Mesenchymal stem cell (in vitro differentiated cells and primary cell): ENCODE data around the gene SAPCD2. TPM values are rescaled to one million over a fixed set of nuclear protein-coding genes. Genes with fewer than 3 reads are reported as not detected.
"Not testable (repeated sequence)": the region's sequence is repeated elsewhere in the genome, so short reads cannot be mapped to it uniquely, and the experiment has no call there.

Source experiments
- DNase-seq: peaks from one replicate; pipeline ENCODE4 v3.0.0-alpha.2; 2013
- H2AFZ ChIP-seq: one replicate; pipeline ENCODE4 v1.6.1; 2013; ENCODE audit warnings: low read depth, mild to moderate bottlenecking, control low read depth, inconsistent platforms, low read length, moderate library complexity
- H2AK5ac ChIP-seq: 2 replicates; pipeline ENCODE4 v1.6.1; 2013; ENCODE audit warnings: low read length, moderate library complexity, mild to moderate bottlenecking, inconsistent platforms; ENCODE audit not compliant: severe bottlenecking
- H2BK120ac ChIP-seq: one replicate; pipeline ENCODE4 v1.6.1; 2013; ENCODE audit warnings: low read depth, mild to moderate bottlenecking, inconsistent platforms, low read length, moderate library complexity
- H2BK12ac ChIP-seq, 2 experiments: one replicate each; pipeline ENCODE4 v1.6.1; 2013; ENCODE audit warnings: inconsistent platforms in 2 of 2, low read length in 2 of 2, mild to moderate bottlenecking in 2 of 2, moderate library complexity in 2 of 2, control low read depth in 1 of 2
- H2BK15ac ChIP-seq: one replicate; pipeline ENCODE4 v1.6.1; 2013; ENCODE audit warnings: mild to moderate bottlenecking, low read depth, inconsistent platforms; ENCODE audit not compliant: poor library complexity, severe bottlenecking
- H2BK5ac ChIP-seq: 2 replicates; pipeline ENCODE4 v1.6.1; 2013; ENCODE audit warnings: low read depth, mild to moderate bottlenecking, low read length, control low read depth, inconsistent platforms; ENCODE audit not compliant: poor library complexity, severe bottlenecking
- H3K14ac ChIP-seq, 2 experiments: one replicate each; pipeline ENCODE4 v1.6.1; 2013; ENCODE audit warnings: inconsistent platforms in 2 of 2, low read length in 2 of 2, control low read depth in 1 of 2, mild to moderate bottlenecking in 1 of 2, moderate library complexity in 1 of 2
- H3K18ac ChIP-seq, 2 experiments: one replicate each; pipeline ENCODE4 v1.6.1; 2013; ENCODE audit warnings: inconsistent platforms in 2 of 2, low read length in 2 of 2, control low read depth in 1 of 2, low read depth in 1 of 2, mild to moderate bottlenecking in 1 of 2
- H3K23ac ChIP-seq, 2 experiments: one replicate each; pipeline ENCODE4 v1.6.1; 2013; ENCODE audit warnings: inconsistent platforms in 2 of 2, low read length in 2 of 2, mild to moderate bottlenecking in 2 of 2, moderate library complexity in 2 of 2, control low read depth in 1 of 2
- H3K27ac ChIP-seq: 2 replicates; pipeline ENCODE4 v1.5.1; 2013; ENCODE audit warnings: mild to moderate bottlenecking, moderate library complexity, low read length, control low read depth, inconsistent platforms; ENCODE audit not compliant: poor library complexity, severe bottlenecking
- H3K27me3 ChIP-seq, 2 experiments: 2 replicates each; pipeline versions ENCODE4 v1.6.1 to v1.7.0; 2013; ENCODE audit warnings: low read length in 2 of 2, mild to moderate bottlenecking in 2 of 2, moderate library complexity in 2 of 2, control low read depth in 1 of 2, inconsistent platforms in 1 of 2; ENCODE audit not compliant: control insufficient read depth in 1 of 2, insufficient read depth in 1 of 2
- H3K36me3 ChIP-seq, 2 experiments: 2 replicates each; pipeline versions ENCODE4 v1.6.1 to v1.7.0; 2013; ENCODE audit warnings: low read length in 2 of 2, control low read depth in 1 of 2, inconsistent platforms in 1 of 2, low read depth in 1 of 2, mild to moderate bottlenecking in 1 of 2; ENCODE audit not compliant: insufficient read depth in 2 of 2, control insufficient read depth in 1 of 2
- H3K4ac ChIP-seq, 2 experiments: one replicate each; pipeline ENCODE4 v1.6.1; 2013; ENCODE audit warnings: inconsistent platforms in 2 of 2, low read length in 2 of 2, mild to moderate bottlenecking in 2 of 2, moderate library complexity in 2 of 2, control low read depth in 1 of 2, low read depth in 1 of 2
- H3K4me1 ChIP-seq: 2 replicates; pipeline ENCODE4 v1.6.1; 2013; ENCODE audit warnings: low read depth, low read length, control low read depth; ENCODE audit not compliant: control insufficient read depth, insufficient read depth
- H3K4me2 ChIP-seq: 2 replicates; pipeline ENCODE4 v1.6.1; 2013; ENCODE audit warnings: low read length, mild to moderate bottlenecking, inconsistent platforms; ENCODE audit not compliant: poor library complexity, severe bottlenecking
- H3K4me3 ChIP-seq, 2 experiments: 2 replicates each; pipeline versions ENCODE4 v1.5.1 to v1.7.0; 2013; ENCODE audit warnings: low read length in 2 of 2, mild to moderate bottlenecking in 2 of 2, control low read depth in 1 of 2, low read depth in 1 of 2; ENCODE audit not compliant: insufficient read depth in 1 of 2
- H3K79me1 ChIP-seq: replicated peaks from 2 replicates; pipeline ENCODE4 v1.6.1; 2013; ENCODE audit warnings: mild to moderate bottlenecking, control low read depth, low read length, inconsistent platforms; ENCODE audit not compliant: poor library complexity, severe bottlenecking
- H3K9ac ChIP-seq: 2 replicates; pipeline ENCODE4 v1.7.0; 2013; ENCODE audit warnings: mild to moderate bottlenecking, low read length, moderate library complexity
- H3K9me3 ChIP-seq: 2 replicates; pipeline ENCODE4 v1.7.0; 2013; ENCODE audit warnings: mild to moderate bottlenecking, low read length; ENCODE audit not compliant: control insufficient read depth
- H4K8ac ChIP-seq: one replicate; pipeline ENCODE4 v1.6.1; 2013; ENCODE audit warnings: inconsistent platforms, mild to moderate bottlenecking, low read length, moderate library complexity
- H4K91ac ChIP-seq: one replicate; pipeline ENCODE4 v1.6.1; 2013; ENCODE audit warnings: mild to moderate bottlenecking, low read length, inconsistent platforms
- WGBS: methylation state at CpG from one replicate; pipeline ENCODE4 v1.1.7; 2013; ENCODE audit warnings: mixed read lengths; 5-methylcytosine and 5-hydroxymethylcytosine counted together
- polyA plus RNA-seq, 2 experiments: library from polyadenylated mRNA; stranded (reverse); fragments of 200-250 nt; gene quantifications; one replicate each; pipeline ENCODE4 v1.2.3, GENCODE V29; 2013

Gene SAPCD2
- 1.3 TPM for polyA plus RNA-seq (2013, experiment 1 of 2)
- 1.2 TPM for polyA plus RNA-seq (2013, experiment 2 of 2)

GRCh38 chr9:137070201-137070905, at the start of gene SAPCD2:
Gene SAPCD2 (minus strand): TSS chr9:137070557. CDS start chr9:137070460, 97 bp downstream.
- no peak within 1 kb of the TSS for H3K27ac ChIP-seq
- H3K4me2 ChIP-seq, result peak within 1 kb of the TSS; percentile 86
- H3K36me3 ChIP-seq, result no peaks in the 10 kb centered on the region
- H3K4ac ChIP-seq, result no peak within 1 kb of the TSS
- H3K4me1 ChIP-seq, result peaks cover 16% of the 10 kb centered on the region
- peak within 1 kb of the TSS; percentile 12 for H2BK15ac ChIP-seq
- H4K91ac ChIP-seq, result peak within 1 kb of the TSS; percentile 14
- peak; percentile 92 for DNase-seq
- H3K27me3 ChIP-seq, result peaks cover 0 to 10% of the 10 kb centered on the region in 2 experiments
- no peaks in the 10 kb centered on the region for H3K9me3 ChIP-seq
- peak within 1 kb of the TSS; percentile 17 to 20 for H2BK12ac ChIP-seq
- WGBS, result 0% methylated on average over 30 of the region's 74 CpGs
- peak within 1 kb of the TSS in 1 of 2 experiments; percentile 27 for H3K18ac ChIP-seq
- H3K79me1 ChIP-seq, result no peaks in the 10 kb centered on the region
- no peak within 1 kb of the TSS for H3K14ac ChIP-seq
- no peak within 1 kb of the TSS for H3K9ac ChIP-seq
- H2BK5ac ChIP-seq, result no peak within 1 kb of the TSS
- peak within 1 kb of the TSS; percentile 10 for H2AFZ ChIP-seq
- H2AK5ac ChIP-seq, result no peak within 1 kb of the TSS
- H2BK120ac ChIP-seq, result no peak within 1 kb of the TSS
- H3K23ac ChIP-seq, result peak within 1 kb of the TSS in 1 of 2 experiments; percentile 38
- H4K8ac ChIP-seq, result peak within 1 kb of the TSS; percentile 85
- peak within 1 kb of the TSS; percentile 58 to 60 for H3K4me3 ChIP-seq

DNA sequence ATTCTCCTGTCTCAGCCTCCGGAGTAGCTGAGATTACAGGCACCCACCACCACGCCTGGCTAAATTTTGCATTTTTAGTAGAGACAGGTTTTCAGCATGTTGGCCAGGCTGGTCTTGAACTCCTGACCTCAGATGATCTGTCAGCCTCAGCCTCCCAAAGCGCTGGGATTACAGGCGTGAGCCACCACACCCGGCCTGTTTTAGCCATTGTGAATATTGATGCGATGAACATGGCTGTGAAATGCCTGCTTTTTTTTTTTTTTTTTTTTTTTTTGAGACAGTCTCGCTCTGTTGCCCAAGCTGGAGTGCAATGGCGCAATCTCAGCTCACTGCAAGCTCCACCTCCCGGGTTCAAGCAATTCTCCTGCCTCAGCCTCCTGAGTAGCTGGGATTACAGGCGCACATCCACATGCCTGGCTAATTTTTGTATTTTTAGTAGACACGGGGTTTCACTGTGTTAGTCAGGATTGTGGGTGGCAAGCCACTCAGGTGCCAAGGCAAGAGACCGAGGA, 47.8 kb upstream of the SAPCD2 start:
- not testable (repeated sequence) for H2BK5ac ChIP-seq, H3K4ac ChIP-seq, H2BK15ac ChIP-seq, H3K18ac ChIP-seq, H2AK5ac ChIP-seq, H3K79me1 ChIP-seq, H4K91ac ChIP-seq, H2AFZ ChIP-seq, H3K4me2 ChIP-seq, DNase-seq, H4K8ac ChIP-seq, H3K27ac ChIP-seq, H3K27me3 ChIP-seq, H3K23ac ChIP-seq, H2BK12ac ChIP-seq, H3K4me3 ChIP-seq, H3K14ac ChIP-seq, H2BK120ac ChIP-seq, H3K9ac ChIP-seq, H3K9me3 ChIP-seq
- peaks cover 19% of the 10 kb centered on the region for H3K4me1 ChIP-seq
- H3K36me3 ChIP-seq, result peaks cover 0 to 13% of the 10 kb centered on the region in 2 experiments
- WGBS, result 90% methylated on average over 11 of the region's 12 CpGs

- no peak overlapping the region for H3K4me2 ChIP-seq
- H3K18ac ChIP-seq, result no peak overlapping the region
- no peak overlapping the region for H3K23ac ChIP-seq
- H2BK120ac ChIP-seq, result no peak overlapping the region
- no peak overlapping the region for H3K4me3 ChIP-seq
- H2BK15ac ChIP-seq, result no peak overlapping the region
- no peak overlapping the region for H4K8ac ChIP-seq
- H3K79me1 ChIP-seq, result peaks cover 7% of the 10 kb centered on the region
- no peak for DNase-seq
- H2BK5ac ChIP-seq, result no peak overlapping the region
- H3K4me1 ChIP-seq, result peaks cover 19% of the 10 kb centered on the region
- no peaks in the 10 kb centered on the region for H3K9me3 ChIP-seq
- H2AK5ac ChIP-seq, result no peak overlapping the region
- peak overlapping the region; percentile 61 for H4K91ac ChIP-seq
- no peak overlapping the region for H2BK12ac ChIP-seq
- no peak overlapping the region for H2AFZ ChIP-seq
- H3K36me3 ChIP-seq, result peaks cover 5 to 21% of the 10 kb centered on the region in 2 experiments
- 93% methylated on average over 15 of the region's 15 CpGs for WGBS
- no peak overlapping the region for H3K27ac ChIP-seq
- no peak overlapping the region for H3K4ac ChIP-seq
- no peak overlapping the region for H3K9ac ChIP-seq
- H3K14ac ChIP-seq, result no peak overlapping the region
- no peaks in the 10 kb centered on the region for H3K27me3 ChIP-seq
These were observed 46.9 kb upstream of the SAPCD2 start for GRCh38 chr9:137117269-137117731.

DNA sequence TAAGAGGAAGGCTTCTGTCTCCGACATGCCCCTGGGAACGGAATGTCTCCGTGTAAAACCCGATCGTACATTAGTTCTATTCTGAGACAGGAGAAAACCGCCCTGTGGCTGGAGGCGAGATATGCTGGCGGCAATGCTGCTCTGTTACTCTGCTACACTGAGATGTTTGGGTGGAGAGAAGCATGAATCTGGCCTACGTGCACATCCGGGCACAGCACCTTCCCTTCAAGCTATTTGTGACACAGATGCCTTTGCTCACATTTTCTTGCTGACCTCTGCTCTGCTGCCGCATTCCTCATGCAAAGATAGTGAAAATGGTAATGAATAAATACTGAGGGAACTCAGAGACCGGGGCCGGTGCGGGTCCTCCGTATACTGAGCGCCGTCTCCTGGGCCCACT, 46.4 kb upstream of the SAPCD2 start:
- Histone ChIP-seq H2BK12ac (no peak overlapping the region), H3K27ac (no peak overlapping the region), H2AK5ac (no peak overlapping the region), H3K79me1 (peaks cover 6% of the 10 kb centered on the region), H3K4me1 (peaks cover 19% of the 10 kb centered on the region), H3K9me3 (no peaks in the 10 kb centered on the region), H2BK5ac (no peak overlapping the region), H4K8ac (no peak overlapping the region), H3K23ac (no peak overlapping the region), H3K4me3 (no peak overlapping the region), H2AFZ (no peak overlapping the region), H2BK120ac (no peak overlapping the region), H3K18ac (no peak overlapping the region), H3K9ac (no peak overlapping the region), H3K4ac (no peak overlapping the region), H3K36me3 (peaks cover 10 to 27% of the 10 kb centered on the region in 2 experiments), H4K91ac (no peak overlapping the region), H3K4me2 (no peak overlapping the region), H3K27me3 (no peaks in the 10 kb centered on the region), H3K14ac (no peak overlapping the region), H2BK15ac (no peak overlapping the region)
- WGBS, result 74% methylated on average over 14 of the region's 17 CpGs
- no peak for DNase-seq
